Tibial nerve (tissue), 4 donors: ENCODE results near the gene MROH8.

ENCODE experiments used
- CTCF ChIP-seq, 5 experiments: fragments of 200-600 bp in 3 of 5; fragments of 450-650 bp in 2 of 5; sonication (generic) in 3 of 5; IDR thresholded peaks; one replicate each; pipeline ENCODE4 v1.5.1; 2016 to 2019; ENCODE audit warnings: antibody characterized with exemption in 5 of 5, mild to moderate bottlenecking in 3 of 5, moderate library complexity in 2 of 5
- EP300 ChIP-seq, 2 donors: sonication (generic); formaldehyde crosslinking; IDR thresholded peaks; one replicate each; pipeline ENCODE4 v1.6.1; 2017; ENCODE audit warnings: antibody characterized with exemption in 2 of 2, mild to moderate bottlenecking in 1 of 2
- POLR2A ChIP-seq, 2 donors: fragments of 450-650 bp; IDR thresholded peaks; one replicate each; pipeline ENCODE4 v1.6.1; 2017; ENCODE audit warnings: antibody characterized with exemption in 2 of 2, mild to moderate bottlenecking in 2 of 2, moderate library complexity in 2 of 2

- no peak for TF ChIP-seq CTCF (IDR thresholded peaks at IDR 0.05)
- TF ChIP-seq POLR2A (IDR thresholded peaks at IDR 0.05) = no peak
- no peak for TF ChIP-seq EP300 (IDR thresholded peaks at IDR 0.05)
These were observed 25.8 kb upstream of the MROH8 start for GRCh38 chr20:37205130-37205529.
